ENCODE data around the gene FSTL4. TPM values are rescaled to one million over a fixed set of nuclear protein-coding genes. Genes with fewer than 3 reads are reported as not detected.

The FSTL4 gene
- total and polyA plus RNA-seq, 4 donors, result 0.02 to 0.18 TPM; not detected in 2

- no peak overlapping the region for H3K9ac ChIP-seq (ENCODE audit: low read depth in 1 of 2, low read length in 2 of 2)
- WGBS, result 83% methylated on average over 22 of the region's 22 CpGs
- no peak for DNase-seq (ENCODE audit: low spot score)
These were observed 295.7 kb downstream of the FSTL4 start for GRCh38 chr5:133316346-133317343.

GRCh38 chr5:133314086-133314485 lies 298.3 kb downstream of the FSTL4 start:
- Histone ChIP-seq H3K4me3 (ENCODE audit: low read depth in 1 of 3, low read length in 3 of 3) (no peak overlapping the region), H3K36me3 (ENCODE audit: control insufficient read depth in 4 of 4, insufficient read depth in 3 of 4, low read depth in 1 of 4, low read length in 3 of 4) (no peaks in the 10 kb centered on the region), H3K4me1 (ENCODE audit: control insufficient read depth in 4 of 4, insufficient read depth in 4 of 4, low read length in 3 of 4) (no peaks in the 10 kb centered on the region), H3K27ac (ENCODE audit: low read depth in 1 of 2, low read length in 2 of 2) (no peak overlapping the region), H3K9me3 (ENCODE audit: control insufficient read depth in 4 of 4, low read length in 3 of 4) (no peaks in the 10 kb centered on the region), H3K9ac (ENCODE audit: low read depth in 1 of 2, low read length in 2 of 2) (no peak overlapping the region), H3K27me3 (ENCODE audit: control insufficient read depth in 4 of 4, insufficient read depth in 4 of 4, low read length in 3 of 4) (no peaks in the 10 kb centered on the region)
- no peak for DNase-seq (ENCODE audit: low spot score)
- TF ChIP-seq JUND (IDR thresholded peaks at IDR 0.05) (no peak), ATF3 (IDR thresholded peaks at IDR 0.05) (no peak), NR2F2 (IDR thresholded peaks at IDR 0.05) (no peak), ZBTB33 (IDR thresholded peaks at IDR 0.05) (no peak), TAF1 (conservative IDR thresholded peaks at IDR 0.05) (no peak), RAD21 (IDR thresholded peaks at IDR 0.05) (no peak), EGR1 (IDR thresholded peaks at IDR 0.05; ENCODE audit: low read depth in 2 of 2) (no peak), REST (IDR thresholded peaks at IDR 0.05) (no peak), YY1 (IDR thresholded peaks at IDR 0.05) (no peak), HNF4A (conservative IDR thresholded peaks at IDR 0.05) (no peak)
- WGBS, result 93% methylated on average over 7 of the region's 7 CpGs

More at GRCh38 chr5:133316346-133317343, 295.7 kb downstream of the FSTL4 start:
- Histone ChIP-seq H3K36me3 (ENCODE audit: control insufficient read depth in 4 of 4, insufficient read depth in 3 of 4, low read depth in 1 of 4, low read length in 3 of 4) (no peaks in the 10 kb centered on the region), H3K4me3 (ENCODE audit: low read depth in 1 of 3, low read length in 3 of 3) (no peak overlapping the region), H3K27me3 (ENCODE audit: control insufficient read depth in 4 of 4, insufficient read depth in 4 of 4, low read length in 3 of 4) (no peaks in the 10 kb centered on the region), H3K27ac (ENCODE audit: low read depth in 1 of 2, low read length in 2 of 2) (no peak overlapping the region), H3K4me1 (ENCODE audit: control insufficient read depth in 4 of 4, insufficient read depth in 4 of 4, low read length in 3 of 4) (no peaks in the 10 kb centered on the region), H3K9me3 (ENCODE audit: control insufficient read depth in 4 of 4, low read length in 3 of 4) (no peaks in the 10 kb centered on the region)
- no peak for TF ChIP-seq GABPA (IDR thresholded peaks at IDR 0.05 in 1 of 2, conservative IDR thresholded peaks at IDR 0.05 in 1 of 2)
- no peak for TF ChIP-seq TAF1 (conservative IDR thresholded peaks at IDR 0.05)
- TF ChIP-seq RAD21 (IDR thresholded peaks at IDR 0.05), result no peak

Data from liver (tissue), 9 donors.